Hepatocyte (in vitro differentiated cells): Measurements from ENCODE around the gene EVX2. TPM values are rescaled to one million over a fixed set of nuclear protein-coding genes. Genes with fewer than 3 reads are reported as not detected.
A peak's percentile ranks its signal among the peaks of the same experiment; 100 is the strongest.

Source experiments
- DNase-seq: peaks from one replicate; pipeline ENCODE4 v3.0.0-alpha.2; 2016; ENCODE audit warnings: low spot score
- H2AFZ ChIP-seq: fragments of 200-600 bp; sonication (generic); 2 replicates; pipeline ENCODE4 v1.6.0; 2016; ENCODE audit warnings: antibody characterized with exemption, mild to moderate bottlenecking
- H3K27ac ChIP-seq: fragments of 200-600 bp; sonication (generic); 2 replicates; pipeline ENCODE4 v1.5.1; 2016; ENCODE audit warnings: mild to moderate bottlenecking
- H3K27me3 ChIP-seq: fragments of 200-600 bp; sonication (generic); 2 replicates; pipeline ENCODE4 v1.6.1; 2016
- H3K36me3 ChIP-seq: fragments of 200-600 bp; sonication (generic); replicated peaks from 2 replicates; pipeline ENCODE4 v1.5.1; 2016; ENCODE audit warnings: low read depth; ENCODE audit not compliant: insufficient read depth
- H3K4me1 ChIP-seq: fragments of 200-600 bp; sonication (generic); 2 replicates; pipeline ENCODE4 v1.5.1; 2016; ENCODE audit warnings: mild to moderate bottlenecking, moderate library complexity; ENCODE audit not compliant: insufficient read depth
- H3K4me2 ChIP-seq: fragments of 200-600 bp; sonication (generic); 2 replicates; pipeline ENCODE4 v1.6.0; 2016
- H3K4me3 ChIP-seq: fragments of 200-600 bp; sonication (generic); 2 replicates; pipeline ENCODE4 v1.5.1; 2016; ENCODE audit warnings: mild to moderate bottlenecking
- H3K79me2 ChIP-seq: fragments of 200-600 bp; sonication (generic); 2 replicates; pipeline ENCODE4 v1.6.0; 2017; ENCODE audit warnings: mild to moderate bottlenecking
- H3K9me2 ChIP-seq: fragments of 200-600 bp; sonication (generic); replicated peaks from 2 replicates; pipeline ENCODE4 v1.6.0; 2017; ENCODE audit warnings: mild to moderate bottlenecking; ENCODE audit not compliant: insufficient read depth
- H3K9me3 ChIP-seq: fragments of 200-600 bp; sonication (generic); 2 replicates; pipeline ENCODE4 v1.5.1; 2016; ENCODE audit warnings: low read depth, mild to moderate bottlenecking
- H4K20me1 ChIP-seq: fragments of 200-600 bp; sonication (generic); 2 replicates; pipeline ENCODE4 v1.6.0; 2016; ENCODE audit warnings: mild to moderate bottlenecking; ENCODE audit not compliant: insufficient read depth, poor library complexity, severe bottlenecking
- EZH2 ChIP-seq: fragments of 200-600 bp; sonication (generic); IDR thresholded peaks from 2 replicates; pipeline ENCODE4 v1.6.1; 2016; ENCODE audit warnings: antibody characterized with exemption, mild to moderate bottlenecking, borderline replicate concordance
- EZH2phosphoT487 ChIP-seq: fragments of 200-600 bp; sonication (generic); IDR thresholded peaks from one replicate; pipeline ENCODE4 v1.6.1; 2018; ENCODE audit warnings: antibody characterized with exemption, mild to moderate bottlenecking, low read depth, moderate library complexity; ENCODE audit not compliant: unreplicated experiment, severe bottlenecking
- WGBS: methylation state at CpG from one replicate; pipeline ENCODE4 v1.1.6; 2016; ENCODE audit warnings: low lambda C conversion rate; ENCODE audit errors: missing lambda C conversion rate; 5-methylcytosine and 5-hydroxymethylcytosine counted together
- polyA plus RNA-seq: library from polyadenylated mRNA; unstranded; fragments of >200 nt; fragmentation: Nextera tagmentation; extraction: Ambion mirVana; gene quantifications from 2 replicates; pipeline ENCODE4 v1.2.1, GENCODE V29; 2016
- total RNA-seq: library from RNA; depleted of rRNA; stranded (reverse); fragments of >200 nt; gene quantifications from 2 replicates; pipeline ENCODE4 v1.2.3, GENCODE V29; 2014
- TF ChIP-seq, protein P1 (sequence below): fragments of 200-600 bp; sonication (generic); IDR thresholded peaks from 2 replicates; pipeline ENCODE4 v1.5.1; 2016; ENCODE audit warnings: antibody characterized with exemption, mild to moderate bottlenecking; ENCODE audit not compliant: poor library complexity

The EVX2 gene
- total and polyA plus RNA-seq, 2 experiments from 2014 or later = 1.7 to 3.5 TPM

DNA sequence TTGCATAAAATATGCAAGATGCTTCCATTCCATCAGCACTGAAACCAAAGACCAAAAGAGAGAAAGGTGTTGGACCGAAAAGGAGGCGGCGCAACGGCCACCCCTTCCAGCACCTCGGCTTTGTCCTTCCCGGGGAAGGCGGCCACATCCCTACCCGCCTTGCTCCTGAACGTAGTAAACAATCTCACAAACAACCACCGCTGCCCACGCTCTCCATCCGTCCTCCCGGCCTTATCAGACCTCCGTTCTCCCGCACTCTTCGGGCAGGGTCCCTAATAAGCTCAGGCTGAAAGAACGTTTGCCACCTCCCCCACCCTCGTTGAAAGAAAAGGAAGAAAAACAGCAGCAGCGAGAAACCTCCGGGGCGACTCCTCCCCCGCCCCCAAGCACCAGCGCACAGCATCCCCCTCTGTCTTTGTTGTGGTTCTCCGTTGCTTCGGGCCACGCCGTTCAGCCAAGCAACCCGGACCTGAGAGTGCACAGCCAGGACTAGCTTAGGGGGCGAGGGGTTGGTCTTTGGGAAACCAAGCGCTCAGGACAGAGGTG, 4.4 kb downstream of the EVX2 start:
- Histone ChIP-seq H3K79me2 (peaks cover 36% of the 10 kb centered on the region), H3K9me2 (no peaks in the 10 kb centered on the region), H3K27ac (peak overlapping the region; percentile 93), H3K4me3 (peak overlapping the region; percentile 35), H3K4me1 (peaks cover 7% of the 10 kb centered on the region), H3K27me3 (peaks cover 92% of the 10 kb centered on the region), H2AFZ (peak overlapping the region; percentile 22), H3K36me3 (no peaks in the 10 kb centered on the region), H4K20me1 (no peaks in the 10 kb centered on the region), H3K9me3 (no peaks in the 10 kb centered on the region), H3K4me2 (peak overlapping the region; percentile 84)
- TF ChIP-seq EZH2phosphoT487 (no peak), EZH2 (no peak)
- TF ChIP-seq, protein P1, sequence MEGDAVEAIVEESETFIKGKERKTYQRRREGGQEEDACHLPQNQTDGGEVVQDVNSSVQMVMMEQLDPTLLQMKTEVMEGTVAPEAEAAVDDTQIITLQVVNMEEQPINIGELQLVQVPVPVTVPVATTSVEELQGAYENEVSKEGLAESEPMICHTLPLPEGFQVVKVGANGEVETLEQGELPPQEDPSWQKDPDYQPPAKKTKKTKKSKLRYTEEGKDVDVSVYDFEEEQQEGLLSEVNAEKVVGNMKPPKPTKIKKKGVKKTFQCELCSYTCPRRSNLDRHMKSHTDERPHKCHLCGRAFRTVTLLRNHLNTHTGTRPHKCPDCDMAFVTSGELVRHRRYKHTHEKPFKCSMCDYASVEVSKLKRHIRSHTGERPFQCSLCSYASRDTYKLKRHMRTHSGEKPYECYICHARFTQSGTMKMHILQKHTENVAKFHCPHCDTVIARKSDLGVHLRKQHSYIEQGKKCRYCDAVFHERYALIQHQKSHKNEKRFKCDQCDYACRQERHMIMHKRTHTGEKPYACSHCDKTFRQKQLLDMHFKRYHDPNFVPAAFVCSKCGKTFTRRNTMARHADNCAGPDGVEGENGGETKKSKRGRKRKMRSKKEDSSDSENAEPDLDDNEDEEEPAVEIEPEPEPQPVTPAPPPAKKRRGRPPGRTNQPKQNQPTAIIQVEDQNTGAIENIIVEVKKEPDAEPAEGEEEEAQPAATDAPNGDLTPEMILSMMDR = no peak
- WGBS = 1% methylated on average over 30 of the region's 30 CpGs
- DNase-seq = no peak

DNA sequence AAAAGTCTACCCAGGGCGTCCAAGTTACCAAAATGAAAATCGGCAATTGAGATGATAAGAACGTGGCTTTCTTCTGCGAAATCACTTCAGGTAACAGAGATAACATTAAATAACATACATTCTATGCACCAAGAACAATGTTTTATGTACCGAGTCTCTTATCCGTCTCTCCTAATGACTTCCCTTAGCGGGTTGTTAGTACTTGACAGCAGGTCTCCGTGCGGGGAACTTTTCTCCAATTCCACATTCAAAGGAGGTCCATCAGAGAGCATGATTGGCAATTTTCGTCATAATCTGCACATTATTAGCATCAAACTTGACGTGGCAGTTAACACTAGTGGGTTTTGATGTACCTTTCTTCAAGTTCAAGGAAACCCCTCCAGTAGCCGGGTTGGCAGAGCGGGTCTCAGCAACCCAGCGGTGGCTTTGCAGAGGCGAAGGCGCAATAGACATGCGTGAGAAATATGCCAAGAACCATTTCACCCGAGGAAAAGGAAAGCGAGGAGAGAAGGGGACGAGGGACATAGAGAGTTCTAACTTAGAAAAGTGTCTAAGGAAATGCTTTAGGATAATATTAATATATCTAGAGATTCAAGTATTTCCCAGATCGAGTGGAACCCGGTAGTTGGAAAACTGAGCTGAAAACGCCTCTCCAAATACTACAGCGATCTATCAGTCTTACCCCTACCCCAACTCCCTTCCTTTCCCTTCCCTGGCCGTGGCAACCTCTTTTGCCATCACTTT, 5.0 kb downstream of the EVX2 start:
- Histone ChIP-seq H3K4me1 (peaks cover 7% of the 10 kb centered on the region), H3K9me3 (no peaks in the 10 kb centered on the region), H3K36me3 (no peaks in the 10 kb centered on the region), H2AFZ (no peak overlapping the region), H3K4me2 (peak overlapping the region; percentile 84), H3K27me3 (peaks cover 92% of the 10 kb centered on the region), H3K27ac (peak overlapping the region; percentile 93), H3K79me2 (peaks cover 31% of the 10 kb centered on the region), H3K9me2 (no peaks in the 10 kb centered on the region), H4K20me1 (no peaks in the 10 kb centered on the region), H3K4me3 (peak overlapping the region; percentile 35)
- 10% methylated on average over 25 of the region's 25 CpGs for WGBS
- no peak for DNase-seq
- TF ChIP-seq EZH2phosphoT487 = peak; percentile 51
- TF ChIP-seq, protein P1 = no peak
- TF ChIP-seq EZH2 = peak; percentile 54

DNA sequence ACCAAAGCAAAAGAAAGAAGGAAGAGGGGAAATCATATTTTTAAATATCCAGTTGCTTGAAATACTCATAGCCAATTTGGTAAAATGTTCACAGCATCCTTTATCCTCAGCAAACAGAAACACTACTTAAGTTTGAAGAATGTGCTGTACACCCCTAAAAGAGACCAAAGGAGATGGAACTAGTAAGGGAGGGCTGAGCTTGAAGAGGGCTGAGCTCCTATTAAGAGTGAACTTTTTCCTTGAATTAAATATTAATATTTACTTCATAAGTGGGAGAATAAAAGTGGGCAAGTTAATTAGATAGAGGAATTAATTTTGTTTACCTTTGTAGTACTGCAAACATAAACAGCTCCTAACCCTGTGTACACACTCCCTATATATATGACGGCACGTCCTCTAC, 7.0 kb downstream of the EVX2 start:
- 22% methylated on average over 2 of the region's 2 CpGs for WGBS
- Histone ChIP-seq H3K27me3 (peaks cover 92% of the 10 kb centered on the region), H3K27ac (peak overlapping the region; percentile 93), H3K4me2 (peak overlapping the region; percentile 84), H4K20me1 (no peaks in the 10 kb centered on the region), H3K79me2 (peaks cover 19% of the 10 kb centered on the region), H3K9me2 (no peaks in the 10 kb centered on the region), H3K9me3 (no peaks in the 10 kb centered on the region), H2AFZ (no peak overlapping the region), H3K4me1 (peaks cover 5% of the 10 kb centered on the region), H3K36me3 (no peaks in the 10 kb centered on the region), H3K4me3 (no peak overlapping the region)
- TF ChIP-seq, protein P1 = no peak
- no peak for TF ChIP-seq EZH2
- TF ChIP-seq EZH2phosphoT487 = no peak
- DNase-seq = no peak
